HAP-1 (cell line): ENCODE measurements around the gene HELZ2.
"Not testable (repeated sequence)": the region's sequence is repeated elsewhere in the genome, so short reads cannot be mapped to it uniquely, and the experiment has no call there.

Source experiments
- DNase-seq, 2 experiments: peaks; one replicate each; pipeline ENCODE4 v3.0.0-alpha.2; 2016 to 2020; ENCODE audit warnings: low spot score in 2 of 2
- H3K27me3 ChIP-seq: fragments of 250-450 bp; sonication (Bioruptor Pico); 2 replicates; pipeline ENCODE4 v1.5.1; 2020; ENCODE audit warnings: low read depth, mild to moderate bottlenecking, moderate library complexity
- H3K36me3 ChIP-seq: fragments of 250-450 bp; sonication (Bioruptor Pico); replicated peaks from 2 replicates; pipeline ENCODE4 v1.5.1; 2020; ENCODE audit warnings: mild to moderate bottlenecking
- H3K4me1 ChIP-seq: fragments of 250-450 bp; sonication (Bioruptor Pico); 2 replicates; pipeline ENCODE4 v1.5.1; 2020; ENCODE audit warnings: mild to moderate bottlenecking
- H3K4me3 ChIP-seq: fragments of 250-450 bp; sonication (Bioruptor Pico); 2 replicates; pipeline ENCODE4 v1.5.1; 2020; ENCODE audit warnings: mild to moderate bottlenecking, moderate library complexity
- H3K9me3 ChIP-seq: fragments of 250-450 bp; sonication (Bioruptor Pico); 2 replicates; pipeline ENCODE4 v1.5.1; 2020; ENCODE audit warnings: mild to moderate bottlenecking, moderate library complexity
- in situ Hi-C: fragments of 300-500 bp; cut with MboI; formaldehyde crosslinking; loops from 3 replicates; pipeline ENCODE4 v1.14.3; 2020; ENCODE audit warnings: low sequenced_read_pairs, inconsistent platforms, mixed read lengths

The HELZ2 gene

DNA sequence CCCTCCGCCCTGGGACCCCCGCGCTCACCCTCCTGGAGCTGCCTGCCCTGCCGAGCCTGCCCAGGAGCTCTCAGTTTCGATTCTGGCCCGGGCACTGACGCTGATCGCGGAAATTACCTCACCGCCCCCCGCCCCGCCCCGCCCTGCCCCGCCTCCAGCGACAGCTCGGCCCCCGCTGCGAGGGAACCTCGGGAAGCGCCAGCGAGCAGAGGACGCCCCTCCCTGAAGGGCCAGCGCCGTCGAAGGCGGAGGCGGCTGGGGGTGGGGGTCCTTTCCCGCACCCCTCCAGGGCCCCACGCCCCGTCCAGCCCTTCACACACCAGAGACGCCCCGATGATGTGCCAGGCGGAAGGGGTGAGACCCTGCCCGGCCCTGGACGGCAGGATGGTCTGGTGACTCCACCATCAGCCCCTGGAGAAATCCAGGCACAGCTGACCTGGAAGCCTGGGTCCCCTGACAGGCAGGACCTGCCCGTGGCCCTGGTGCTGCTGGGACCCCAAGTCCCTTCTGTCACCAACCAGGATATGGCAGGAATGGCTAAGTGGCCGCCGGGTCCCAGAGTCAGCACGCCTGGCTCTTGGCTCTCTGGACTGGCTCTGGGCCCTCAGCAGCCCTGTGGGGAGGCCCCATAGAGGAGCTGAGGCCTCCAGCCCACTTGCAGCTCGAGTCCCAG, at the start of gene HELZ2:
Gene HELZ2, minus strand, starts transcription at position 84 of the 673 bp plus-strand sequence. CDS start 1,854 bp downstream, outside the sequence.
- in situ Hi-C loops, result no loop called here
- Histone ChIP-seq H3K9me3 (no peaks in the 10 kb centered on the region), H3K4me3 (peak within 1 kb of the TSS; percentile 48), H3K36me3 (no peaks in the 10 kb centered on the region), H3K27me3 (no peaks in the 10 kb centered on the region), H3K4me1 (peaks cover 3% of the 10 kb centered on the region; the same call in 1 of the 2 replicates)
- peak; percentile 48 to 80 for DNase-seq

DNA sequence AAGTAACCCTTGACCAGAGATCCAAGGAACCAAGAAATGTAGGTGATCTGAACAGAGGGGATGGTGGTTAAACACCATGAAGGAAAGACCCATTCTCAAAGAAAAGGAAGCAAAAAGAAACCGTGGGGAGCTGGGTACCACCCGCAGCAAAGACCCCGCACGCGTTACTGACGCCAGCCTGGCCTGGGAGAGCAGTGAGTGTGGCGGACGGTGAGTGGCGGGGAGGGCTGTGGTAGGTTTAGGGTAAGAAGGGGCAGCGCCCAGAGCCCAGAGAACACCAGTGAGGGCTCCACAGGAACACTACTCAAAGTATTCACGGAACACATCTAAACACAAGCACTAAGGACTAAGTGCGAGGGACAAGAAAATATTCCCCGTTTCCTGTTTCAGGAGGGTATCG, 48.7 kb upstream of the HELZ2 start:
- Histone ChIP-seq H3K9me3 (no peaks in the 10 kb centered on the region), H3K36me3 (peaks cover 14% of the 10 kb centered on the region), H3K27me3 (no peaks in the 10 kb centered on the region), H3K4me3 (no peak overlapping the region), H3K4me1 (peaks cover 6% of the 10 kb centered on the region)
- in situ Hi-C loops, result no loop called here
- no peak for DNase-seq

GRCh38 chr20:63622096-63622495, 48.1 kb upstream of the HELZ2 start:
- no peak for DNase-seq
- Histone ChIP-seq H3K4me1 (peaks cover 6% of the 10 kb centered on the region), H3K27me3 (no peaks in the 10 kb centered on the region), H3K36me3 (peaks cover 12% of the 10 kb centered on the region), H3K4me3 (no peak overlapping the region), H3K9me3 (no peaks in the 10 kb centered on the region)
- in situ Hi-C loops, result no loop called here

DNA sequence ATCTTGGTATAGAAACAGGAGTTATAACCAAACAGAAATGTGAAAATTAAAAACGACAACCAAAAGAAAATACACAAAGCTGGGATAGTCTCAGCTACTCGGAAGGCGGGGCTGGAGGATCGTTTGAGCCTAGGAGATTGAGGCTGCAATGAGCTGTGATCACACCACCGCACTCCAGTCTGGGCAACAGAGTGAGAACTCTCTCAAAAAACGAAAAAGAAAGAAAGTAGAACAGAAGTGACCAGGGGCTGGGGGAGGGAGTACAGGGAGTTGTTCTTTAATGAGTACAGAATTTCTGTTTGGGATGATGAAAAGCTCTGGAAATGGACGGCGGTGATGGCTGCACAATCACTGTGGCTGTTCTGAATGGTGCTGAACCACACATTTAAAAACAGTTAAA, 47.0 kb upstream of the HELZ2 start:
- Histone ChIP-seq H3K36me3 (peaks cover 18% of the 10 kb centered on the region), H3K27me3 (no peaks in the 10 kb centered on the region), H3K4me3 (no peak overlapping the region), H3K4me1 (peaks cover 6% of the 10 kb centered on the region), H3K9me3 (no peaks in the 10 kb centered on the region)
- DNase-seq, result no peak
- in situ Hi-C loops, result no loop called here

DNA sequence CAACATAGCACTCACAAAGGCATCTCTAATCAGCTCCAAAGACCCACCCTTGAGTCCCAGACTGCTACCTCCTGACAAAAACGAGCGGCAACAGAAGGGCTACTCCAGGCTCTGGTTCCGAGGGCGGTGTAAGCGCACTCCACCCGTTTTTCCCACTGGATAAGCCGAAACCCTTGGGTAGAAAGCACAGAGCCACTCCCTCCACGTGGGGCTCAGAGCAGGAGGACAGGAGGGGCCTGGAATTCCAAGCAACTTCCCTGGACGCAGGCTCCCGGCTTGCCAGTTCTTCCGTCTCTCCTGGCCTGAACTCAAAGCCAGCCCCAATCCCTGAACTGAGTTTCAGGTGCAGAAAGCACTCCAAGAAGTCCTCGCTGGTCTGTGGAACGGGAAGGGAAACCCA, 45.5 kb upstream of the HELZ2 start:
- in situ Hi-C loops, result no loop called here
- H3K4me1 ChIP-seq, result no peaks in the 10 kb centered on the region
- H3K36me3 ChIP-seq, result peaks cover 24% of the 10 kb centered on the region

GRCh38 chr20:63619086-63619485, 45.0 kb upstream of the HELZ2 start:
- Histone ChIP-seq H3K27me3 (no peaks in the 10 kb centered on the region), H3K4me3 (no peak overlapping the region), H3K4me1 (no peaks in the 10 kb centered on the region), H3K9me3 (no peaks in the 10 kb centered on the region), H3K36me3 (peaks cover 24% of the 10 kb centered on the region)
- in situ Hi-C loops, result no loop called here
- no peak for DNase-seq

More for the DNA sequence above, 45.5 kb upstream of the HELZ2 start:
- DNase-seq, result no peak
- H3K9me3 ChIP-seq, result no peaks in the 10 kb centered on the region
- no peaks in the 10 kb centered on the region for H3K27me3 ChIP-seq
- H3K4me3 ChIP-seq, result no peak overlapping the region

DNA sequence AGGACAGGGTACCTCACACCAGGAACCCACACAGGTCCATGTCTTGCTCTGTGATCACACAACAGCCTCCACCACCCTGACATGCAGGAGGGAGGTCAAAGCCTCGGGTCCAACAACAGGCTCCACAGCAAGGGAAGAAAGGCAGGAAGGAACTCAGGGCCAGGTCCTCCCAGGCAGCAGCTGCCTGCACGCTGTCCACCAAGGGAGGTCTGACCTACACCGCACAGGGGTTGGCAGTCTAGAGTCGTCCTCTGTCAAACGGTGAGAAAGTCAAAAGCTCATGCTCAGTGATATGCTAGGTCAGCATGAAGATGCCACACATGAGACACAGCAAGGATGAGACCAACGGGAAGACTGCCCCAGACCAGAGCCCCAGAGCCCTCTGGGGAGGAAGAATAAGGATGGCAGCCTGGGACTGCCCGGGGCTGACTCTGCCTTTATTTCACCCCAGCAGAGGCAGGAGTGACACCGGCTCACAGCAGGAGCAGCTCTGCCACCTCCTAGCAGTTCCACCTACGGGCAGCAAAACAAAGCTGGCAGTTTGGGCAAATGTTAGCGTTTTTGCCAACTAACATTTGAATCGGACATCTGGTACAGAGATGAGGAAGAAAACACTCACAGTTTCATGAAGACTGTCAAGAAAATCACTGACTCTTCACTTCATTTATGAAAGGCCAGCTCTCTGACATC, 44.4 kb upstream of the HELZ2 start:
- H3K9me3 ChIP-seq, result no peaks in the 10 kb centered on the region
- peaks cover 29% of the 10 kb centered on the region for H3K36me3 ChIP-seq
- in situ Hi-C loops, result no loop called here
- H3K27me3 ChIP-seq, result no peaks in the 10 kb centered on the region
- no peak overlapping the region for H3K4me3 ChIP-seq
- DNase-seq, result no peak
- H3K4me1 ChIP-seq, result no peaks in the 10 kb centered on the region

DNA sequence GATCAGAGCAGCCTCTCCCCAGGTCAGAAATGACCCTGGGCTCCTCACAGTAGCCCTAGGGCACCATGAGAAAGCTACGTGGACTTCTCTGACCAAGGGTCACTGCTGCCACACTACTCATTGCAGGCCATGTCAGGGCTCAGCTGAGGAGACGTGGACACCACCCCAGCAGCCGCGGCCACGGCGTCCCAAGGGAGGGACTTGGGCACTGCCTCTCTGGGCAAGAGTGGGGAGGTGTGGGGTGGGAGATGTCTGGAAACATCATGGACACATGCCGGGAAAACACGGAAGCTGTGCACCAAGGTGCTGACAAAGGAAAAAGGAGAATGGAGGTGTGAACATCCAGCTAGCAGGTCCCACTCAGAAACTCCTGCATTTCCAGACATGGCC, 43.8 kb upstream of the HELZ2 start:
- Histone ChIP-seq H3K36me3 (peaks cover 29% of the 10 kb centered on the region), H3K27me3 (no peaks in the 10 kb centered on the region), H3K9me3 (no peaks in the 10 kb centered on the region), H3K4me1 (no peaks in the 10 kb centered on the region), H3K4me3 (no peak overlapping the region)
- DNase-seq, result no peak
- in situ Hi-C loops, result no loop called here

DNA sequence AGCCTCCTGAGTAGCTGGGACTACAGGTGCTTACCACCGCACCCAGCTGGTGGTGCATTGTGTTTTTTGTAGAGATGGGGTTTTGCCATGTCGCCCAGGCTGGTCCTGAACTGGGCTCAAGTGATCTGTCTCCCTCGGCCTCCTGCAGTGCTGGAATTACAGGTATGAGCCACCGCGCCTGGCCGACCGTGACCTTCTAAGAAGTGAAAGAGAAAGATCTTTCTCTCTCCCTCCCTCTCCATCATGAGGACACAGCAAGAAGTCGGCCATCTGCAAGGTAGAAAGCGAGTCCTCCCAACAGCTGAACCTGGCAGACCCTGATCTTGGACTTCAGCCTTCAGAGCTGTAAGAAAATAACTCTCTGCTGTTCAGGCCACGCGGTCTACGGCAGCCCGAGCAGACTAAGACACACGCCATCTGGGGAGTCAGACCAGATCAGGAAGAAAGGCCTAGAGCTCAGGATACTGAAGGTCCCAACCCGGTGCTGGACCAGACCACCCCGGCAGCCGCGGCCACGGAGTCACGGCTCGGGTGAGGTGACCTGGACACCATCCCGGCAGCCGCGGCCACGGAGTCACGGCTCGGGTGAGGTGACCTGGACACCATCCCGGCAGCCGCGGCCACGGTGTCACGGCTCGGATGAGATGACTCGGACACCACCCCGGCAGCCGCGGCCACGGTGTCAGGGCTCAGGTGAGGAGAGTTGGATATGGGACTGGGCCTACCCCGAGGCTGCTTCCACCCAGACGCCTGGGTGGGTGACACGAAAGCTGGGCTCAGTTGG, 43.2 kb upstream of the HELZ2 start:
- Histone ChIP-seq H3K36me3 (peaks cover 29% of the 10 kb centered on the region), H3K4me1 (no peaks in the 10 kb centered on the region)

GRCh38 chr20:63613863-63614594, 40.0 kb upstream of the HELZ2 start:
- H3K36me3 ChIP-seq, result peaks cover 25% of the 10 kb centered on the region
- H3K4me1 ChIP-seq, in situ Hi-C loops, H3K27me3 ChIP-seq, H3K4me3 ChIP-seq, DNase-seq, H3K9me3 ChIP-seq: not testable (repeated sequence)

More for the DNA sequence above, 43.2 kb upstream of the HELZ2 start:
- Histone ChIP-seq H3K9me3 (no peaks in the 10 kb centered on the region), H3K27me3 (no peaks in the 10 kb centered on the region), H3K4me3 (no peak overlapping the region)
- DNase-seq, result no peak
- in situ Hi-C loops, result no loop called here

DNA sequence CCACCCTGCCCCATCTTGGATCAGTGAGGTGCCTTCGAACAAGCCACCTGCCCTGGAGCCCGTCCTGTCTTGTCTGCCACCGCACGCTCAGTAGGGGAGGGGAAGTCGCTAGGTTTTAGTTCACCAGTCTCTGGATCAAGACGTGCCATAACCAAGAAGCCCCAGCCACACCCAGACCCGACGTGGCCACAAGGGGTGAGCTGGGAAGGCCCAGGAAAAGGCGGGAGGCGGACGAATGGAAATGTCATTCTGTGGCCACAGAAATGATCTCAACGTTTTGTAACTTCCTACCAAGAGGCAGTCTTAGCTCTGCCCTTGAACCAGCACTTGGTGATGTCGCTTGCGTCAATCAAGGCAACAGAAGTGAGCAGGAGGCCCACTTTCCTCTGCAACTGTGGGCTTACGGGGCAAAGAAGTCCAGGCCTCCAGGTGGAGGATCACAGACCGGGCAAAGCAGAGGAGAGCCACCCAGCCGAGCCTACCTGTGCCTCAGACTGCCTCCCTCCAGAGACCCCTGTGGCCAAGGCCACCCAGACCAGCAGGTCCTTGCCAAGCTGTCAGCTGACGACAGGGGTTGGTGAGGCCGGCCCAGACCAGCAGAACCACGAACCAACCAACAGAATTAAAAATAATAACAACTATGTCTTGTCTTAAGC, 38.4 kb upstream of the HELZ2 start:
- Histone ChIP-seq H3K9me3 (no peaks in the 10 kb centered on the region), H3K4me1 (no peaks in the 10 kb centered on the region), H3K36me3 (peaks cover 18% of the 10 kb centered on the region), H3K27me3 (no peaks in the 10 kb centered on the region), H3K4me3 (no peak overlapping the region)
- in situ Hi-C loops, result no loop called here
- no peak for DNase-seq

DNA sequence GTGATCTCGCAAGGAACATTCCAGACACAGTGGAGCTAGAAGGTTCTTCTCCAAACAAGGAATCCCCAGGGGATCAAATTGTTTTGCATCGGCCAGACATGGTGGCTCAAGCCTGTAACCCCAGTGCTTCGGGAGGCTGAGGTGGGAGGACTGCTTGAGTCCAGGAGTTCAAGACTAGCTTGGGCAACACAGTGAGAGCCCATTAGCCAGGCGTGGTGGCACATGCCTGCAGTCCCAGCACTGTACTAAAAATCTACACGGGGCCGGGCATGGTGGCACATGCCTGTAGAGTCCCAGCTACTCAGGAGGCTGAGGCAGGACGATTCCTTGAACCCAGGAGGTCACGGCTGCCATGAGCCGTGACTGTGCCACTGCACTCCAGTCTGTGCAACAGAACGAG, 37.6 kb upstream of the HELZ2 start:
- Histone ChIP-seq H3K4me1 (no peaks in the 10 kb centered on the region), H3K27me3 (no peaks in the 10 kb centered on the region), H3K36me3 (peaks cover 14% of the 10 kb centered on the region), H3K4me3 (no peak overlapping the region), H3K9me3 (no peaks in the 10 kb centered on the region)
- in situ Hi-C loops, result no loop called here
- DNase-seq, result no peak
